HFF-Myc (cell line): ENCODE measurements around the gene PTGDR.

Source experiments
- DNase-seq: peaks from one replicate; pipeline ENCODE4 v3.0.0-alpha.2; 2011; ENCODE audit warnings: low read depth; ENCODE audit errors: extremely low read depth
- H3K4me3 ChIP-seq: replicated peaks from 2 replicates; pipeline ENCODE4 v1.5.1; 2011; ENCODE audit warnings: low read depth, mild to moderate bottlenecking, control low read depth, low read length
- CTCF ChIP-seq: IDR thresholded peaks from 2 replicates; pipeline ENCODE4 v1.5.1; 2012; ENCODE audit warnings: mild to moderate bottlenecking, low read depth, low read length, control low read depth; ENCODE audit errors: missing control alignments

The PTGDR gene

GRCh38 chr14:52286661-52287649 lies 19.5 kb downstream of the PTGDR start:
- no peak for TF ChIP-seq CTCF
- H3K4me3 ChIP-seq, result no peak overlapping the region
- DNase-seq, result no peak

GRCh38 chr14:52296378-52296777 lies 28.9 kb downstream of the PTGDR start:
- DNase-seq, result no peak
- no peak for TF ChIP-seq CTCF
- no peak overlapping the region for H3K4me3 ChIP-seq

- no peak for TF ChIP-seq CTCF
- no peak for DNase-seq
- H3K4me3 ChIP-seq, result no peak overlapping the region
Observed at GRCh38 chr14:52298795-52299194, 31.3 kb downstream of the PTGDR start.

- H3K4me3 ChIP-seq, result no peak overlapping the region
- DNase-seq, result no peak
- peak; percentile 42 for TF ChIP-seq CTCF
Observed at GRCh38 chr14:52299692-52300278, 32.3 kb downstream of the PTGDR start.

GRCh38 chr14:52303236-52303635 lies 35.7 kb downstream of the PTGDR start:
- TF ChIP-seq CTCF, result no peak
- H3K4me3 ChIP-seq, result no peak overlapping the region
- no peak for DNase-seq

GRCh38 chr14:52304248-52304904 lies 36.9 kb downstream of the PTGDR start:
- H3K4me3 ChIP-seq, result no peak overlapping the region
- no peak for TF ChIP-seq CTCF
- DNase-seq, result no peak
